ENCODE results near the gene SMCO3.

Gene SMCO3

DNA sequence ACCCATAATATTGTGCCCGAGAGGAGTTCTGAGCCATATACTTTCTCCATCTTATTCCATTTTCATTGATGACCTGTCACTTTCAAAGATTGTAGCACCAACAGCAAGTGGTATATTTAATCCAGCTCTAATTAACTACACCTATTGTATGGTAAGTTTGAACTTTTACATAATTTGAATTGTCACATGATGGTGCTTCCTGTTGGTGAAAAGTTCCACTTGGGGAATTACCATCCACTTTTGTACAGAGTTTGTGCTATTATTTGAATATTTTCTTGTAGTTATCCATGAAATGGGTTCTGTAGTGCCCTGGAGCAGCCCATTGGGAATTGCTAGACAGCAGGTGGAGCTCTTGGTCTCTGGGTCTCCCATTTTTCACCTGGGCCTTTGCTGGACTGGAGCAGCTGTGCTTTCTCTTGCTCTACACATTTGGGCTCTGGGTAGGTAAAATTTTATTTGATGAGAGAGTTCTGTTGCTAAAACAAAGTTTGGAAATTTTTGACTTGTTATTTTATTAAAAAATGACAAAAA, 3.0 kb downstream of the SMCO3 start:
- Histone ChIP-seq H3K9me3 (ENCODE audit: control insufficient read depth, insufficient read depth, low read depth, low read length) (no peaks in the 10 kb centered on the region), H3K4me3 (ENCODE audit: low read depth, low read length) (no peak overlapping the region), H3K36me3 (ENCODE audit: control insufficient read depth in 2 of 2, insufficient read depth in 1 of 2, low read length in 2 of 2) (no peaks in the 10 kb centered on the region), H3K27ac (ENCODE audit: extremely low read depth, low read depth, low read length) (no peak overlapping the region), H3K4me1 (ENCODE audit: control insufficient read depth, insufficient read depth, low read length) (no peaks in the 10 kb centered on the region)
- ChIA-PET CTCF (interaction anchor here (0.6 to 2.7 kb wide), 16 partner anchors 11 to 413 kb away, joined by 3 to 10 read pairs (median 3); no protein-coding TSS in a partner anchor), POLR2A (no interaction called here)
- TF ChIP-seq YY2 (tag by site-specific recombination; IDR thresholded peaks at IDR 0.05) (no peak), BCL11B (tag by site-specific recombination; IDR thresholded peaks at IDR 0.05; ENCODE audit: low read depth) (no peak), ZNF654 (tag by site-specific recombination; IDR thresholded peaks at IDR 0.05; ENCODE audit: low read depth) (peak; percentile 25), OSR2 (tag by site-specific recombination; IDR thresholded peaks at IDR 0.05) (no peak), ZNF2 (tag by site-specific recombination; IDR thresholded peaks at IDR 0.05) (no peak), ZNF366 (tag by site-specific recombination; conservative IDR thresholded peaks at IDR 0.05) (no peak)
- TF ChIP-seq, protein P1, sequence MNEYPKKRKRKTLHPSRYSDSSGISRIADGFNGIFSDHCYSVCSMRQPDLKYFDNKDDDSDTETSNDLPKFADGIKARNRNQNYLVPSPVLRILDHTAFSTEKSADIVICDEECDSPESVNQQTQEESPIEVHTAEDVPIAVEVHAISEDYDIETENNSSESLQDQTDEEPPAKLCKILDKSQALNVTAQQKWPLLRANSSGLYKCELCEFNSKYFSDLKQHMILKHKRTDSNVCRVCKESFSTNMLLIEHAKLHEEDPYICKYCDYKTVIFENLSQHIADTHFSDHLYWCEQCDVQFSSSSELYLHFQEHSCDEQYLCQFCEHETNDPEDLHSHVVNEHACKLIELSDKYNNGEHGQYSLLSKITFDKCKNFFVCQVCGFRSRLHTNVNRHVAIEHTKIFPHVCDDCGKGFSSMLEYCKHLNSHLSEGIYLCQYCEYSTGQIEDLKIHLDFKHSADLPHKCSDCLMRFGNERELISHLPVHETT (tag by site-specific recombination; IDR thresholded peaks at IDR 0.05) = no peak

DNA sequence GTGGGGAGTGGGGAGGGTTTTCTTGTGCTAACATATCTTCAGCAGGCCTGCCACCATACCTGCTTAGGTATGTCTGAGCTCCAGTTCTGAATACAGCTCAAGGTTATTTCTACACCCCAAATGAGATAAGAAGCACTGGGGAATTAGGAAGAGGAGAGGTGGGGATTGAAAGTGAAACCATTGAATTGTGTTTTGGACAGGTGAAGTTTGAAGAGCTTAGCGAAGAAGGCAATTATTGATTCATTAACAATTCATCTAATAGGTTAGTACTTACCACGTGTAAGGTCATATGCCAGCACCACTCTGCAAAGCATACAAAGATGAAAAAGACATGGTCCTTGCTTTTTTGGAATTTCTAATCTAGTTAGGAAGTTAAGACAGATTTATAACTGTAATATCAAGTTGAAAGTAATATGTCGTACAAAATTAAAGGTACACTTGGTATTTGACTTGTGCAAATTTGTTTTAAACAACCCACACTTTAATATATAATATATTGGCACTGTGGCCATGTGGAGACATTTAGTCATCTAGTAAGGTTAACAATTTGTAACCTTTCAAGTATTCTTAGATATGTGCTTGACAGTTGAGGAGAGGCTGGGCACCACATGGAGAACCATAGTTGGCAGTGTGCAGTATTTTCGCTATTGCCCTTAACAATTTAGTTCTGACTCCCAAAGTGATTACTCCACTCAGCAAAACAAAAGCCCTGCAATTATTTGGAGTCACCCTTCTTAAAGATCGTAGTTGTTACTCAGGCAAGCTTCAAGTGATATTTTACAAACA, 3.6 kb downstream of the SMCO3 start:
- ChIA-PET CTCF (interaction anchor here (0.6 to 2.7 kb wide), 13 partner anchors 11 to 413 kb away, joined by 3 to 10 read pairs (median 3); no protein-coding TSS in a partner anchor), POLR2A (no interaction called here)
- Histone ChIP-seq H3K36me3 (ENCODE audit: control insufficient read depth in 2 of 2, insufficient read depth in 1 of 2, low read length in 2 of 2) (no peaks in the 10 kb centered on the region), H3K27ac (ENCODE audit: extremely low read depth, low read depth, low read length) (no peak overlapping the region), H3K9me3 (ENCODE audit: control insufficient read depth, insufficient read depth, low read depth, low read length) (no peaks in the 10 kb centered on the region), H3K4me3 (ENCODE audit: low read depth, low read length) (no peak overlapping the region), H3K4me1 (ENCODE audit: control insufficient read depth, insufficient read depth, low read length) (no peaks in the 10 kb centered on the region; the same call in 1 of the 2 replicates)
- TF ChIP-seq ZNF121 (tag by site-specific recombination; IDR thresholded peaks at IDR 0.05) (no peak), KLF7 (tag by site-specific recombination; IDR thresholded peaks at IDR 0.05; ENCODE audit: borderline replicate concordance) (no peak), ZNF221 (tag by site-specific recombination; IDR thresholded peaks at IDR 0.05; ENCODE audit: borderline replicate concordance) (no peak), ZNF792 (tag by site-specific recombination; IDR thresholded peaks at IDR 0.05) (no peak), ZFHX2 (tag by site-specific recombination; conservative IDR thresholded peaks at IDR 0.05) (no peak), EGR2 (tag by site-specific recombination; IDR thresholded peaks at IDR 0.05; ENCODE audit: low read depth) (no peak), ZNF292 (tag by site-specific recombination; IDR thresholded peaks at IDR 0.05; ENCODE audit: borderline replicate concordance, low read depth) (no peak)
- TF ChIP-seq, protein P2, sequence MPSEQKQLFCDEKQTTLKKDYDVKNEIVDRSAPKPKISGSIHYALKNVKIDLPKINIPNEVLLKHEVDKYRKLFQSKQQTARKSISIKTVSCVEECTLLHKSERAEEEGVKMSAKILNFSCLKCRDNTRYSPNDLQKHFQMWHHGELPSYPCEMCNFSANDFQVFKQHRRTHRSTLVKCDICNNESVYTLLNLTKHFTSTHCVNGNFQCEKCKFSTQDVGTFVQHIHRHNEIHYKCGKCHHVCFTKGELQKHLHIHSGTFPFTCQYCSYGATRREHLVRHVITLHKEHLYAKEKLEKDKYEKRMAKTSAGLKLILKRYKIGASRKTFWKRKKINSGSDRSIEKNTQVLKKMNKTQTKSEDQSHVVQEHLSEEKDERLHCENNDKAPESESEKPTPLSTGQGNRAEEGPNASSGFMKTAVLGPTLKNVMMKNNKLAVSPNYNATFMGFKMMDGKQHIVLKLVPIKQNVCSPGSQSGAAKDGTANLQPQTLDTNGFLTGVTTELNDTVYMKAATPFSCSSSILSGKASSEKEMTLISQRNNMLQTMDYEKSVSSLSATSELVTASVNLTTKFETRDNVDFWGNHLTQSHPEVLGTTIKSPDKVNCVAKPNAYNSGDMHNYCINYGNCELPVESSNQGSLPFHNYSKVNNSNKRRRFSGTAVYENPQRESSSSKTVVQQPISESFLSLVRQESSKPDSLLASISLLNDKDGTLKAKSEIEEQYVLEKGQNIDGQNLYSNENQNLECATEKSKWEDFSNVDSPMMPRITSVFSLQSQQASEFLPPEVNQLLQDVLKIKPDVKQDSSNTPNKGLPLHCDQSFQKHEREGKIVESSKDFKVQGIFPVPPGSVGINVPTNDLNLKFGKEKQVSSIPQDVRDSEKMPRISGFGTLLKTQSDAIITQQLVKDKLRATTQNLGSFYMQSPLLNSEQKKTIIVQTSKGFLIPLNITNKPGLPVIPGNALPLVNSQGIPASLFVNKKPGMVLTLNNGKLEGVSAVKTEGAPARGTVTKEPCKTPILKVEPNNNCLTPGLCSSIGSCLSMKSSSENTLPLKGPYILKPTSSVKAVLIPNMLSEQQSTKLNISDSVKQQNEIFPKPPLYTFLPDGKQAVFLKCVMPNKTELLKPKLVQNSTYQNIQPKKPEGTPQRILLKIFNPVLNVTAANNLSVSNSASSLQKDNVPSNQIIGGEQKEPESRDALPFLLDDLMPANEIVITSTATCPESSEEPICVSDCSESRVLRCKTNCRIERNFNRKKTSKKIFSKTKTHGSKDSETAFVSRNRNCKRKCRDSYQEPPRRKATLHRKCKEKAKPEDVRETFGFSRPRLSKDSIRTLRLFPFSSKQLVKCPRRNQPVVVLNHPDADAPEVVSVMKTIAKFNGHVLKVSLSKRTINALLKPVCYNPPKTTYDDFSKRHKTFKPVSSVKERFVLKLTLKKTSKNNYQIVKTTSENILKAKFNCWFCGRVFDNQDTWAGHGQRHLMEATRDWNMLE (tag by site-specific recombination; conservative IDR thresholded peaks at IDR 0.05; ENCODE audit: low read depth) = no peak

Measured in HEK293 (cell line).